ENCODE results near the gene DYNLT1. TPM values are rescaled to one million over a fixed set of nuclear protein-coding genes. Genes with fewer than 3 reads are reported as not detected.

Gene DYNLT1
- total and polyA plus RNA-seq, 2 of the 13 experiments (the other 11 are each of a cell fraction or from before 2014, with no cell fraction given), result 108 to 171 TPM

DNA sequence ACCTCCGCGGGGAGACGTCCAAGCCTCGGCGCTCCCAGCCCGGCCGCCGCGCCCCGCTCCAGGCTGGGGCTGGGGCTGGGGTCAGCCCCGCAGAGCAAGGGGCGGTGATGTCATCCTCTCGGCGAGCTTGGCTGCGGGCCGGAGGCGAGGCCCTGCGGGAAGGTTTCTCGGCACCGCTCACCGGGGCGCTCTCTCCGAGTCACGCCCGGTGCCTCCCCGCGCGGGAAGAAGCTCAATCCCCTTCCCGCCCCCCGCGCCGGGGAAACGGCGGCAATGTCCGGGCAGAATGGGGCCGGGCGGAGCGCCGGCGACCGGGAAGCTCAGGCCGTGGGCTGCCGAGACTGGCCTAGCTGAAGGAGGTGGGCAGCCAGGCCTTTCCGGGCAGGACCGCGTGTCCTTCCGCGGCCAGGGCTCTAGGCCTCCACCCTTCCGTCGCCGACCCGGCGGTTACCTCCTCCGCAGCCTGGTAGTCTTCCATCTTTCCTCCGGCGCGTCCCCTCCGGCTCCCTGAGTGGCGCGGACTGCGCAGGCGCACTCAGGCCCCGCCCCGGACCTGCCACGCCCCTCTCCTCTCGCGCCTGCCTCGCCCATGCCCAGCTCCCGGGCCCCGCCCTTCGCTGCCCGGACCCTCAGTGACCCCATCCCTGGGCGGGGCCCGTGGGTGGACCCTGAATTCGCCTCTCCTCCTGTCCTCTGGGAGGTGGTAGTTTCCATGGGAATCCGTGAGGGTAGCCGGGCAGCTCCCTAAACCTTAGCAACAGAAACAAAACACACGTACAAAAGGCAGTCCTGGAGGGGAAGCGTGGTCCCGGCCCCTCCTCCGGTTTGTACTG is at the start of gene DYNLT1 (continued):
- TF ChIP-seq, protein P1, sequence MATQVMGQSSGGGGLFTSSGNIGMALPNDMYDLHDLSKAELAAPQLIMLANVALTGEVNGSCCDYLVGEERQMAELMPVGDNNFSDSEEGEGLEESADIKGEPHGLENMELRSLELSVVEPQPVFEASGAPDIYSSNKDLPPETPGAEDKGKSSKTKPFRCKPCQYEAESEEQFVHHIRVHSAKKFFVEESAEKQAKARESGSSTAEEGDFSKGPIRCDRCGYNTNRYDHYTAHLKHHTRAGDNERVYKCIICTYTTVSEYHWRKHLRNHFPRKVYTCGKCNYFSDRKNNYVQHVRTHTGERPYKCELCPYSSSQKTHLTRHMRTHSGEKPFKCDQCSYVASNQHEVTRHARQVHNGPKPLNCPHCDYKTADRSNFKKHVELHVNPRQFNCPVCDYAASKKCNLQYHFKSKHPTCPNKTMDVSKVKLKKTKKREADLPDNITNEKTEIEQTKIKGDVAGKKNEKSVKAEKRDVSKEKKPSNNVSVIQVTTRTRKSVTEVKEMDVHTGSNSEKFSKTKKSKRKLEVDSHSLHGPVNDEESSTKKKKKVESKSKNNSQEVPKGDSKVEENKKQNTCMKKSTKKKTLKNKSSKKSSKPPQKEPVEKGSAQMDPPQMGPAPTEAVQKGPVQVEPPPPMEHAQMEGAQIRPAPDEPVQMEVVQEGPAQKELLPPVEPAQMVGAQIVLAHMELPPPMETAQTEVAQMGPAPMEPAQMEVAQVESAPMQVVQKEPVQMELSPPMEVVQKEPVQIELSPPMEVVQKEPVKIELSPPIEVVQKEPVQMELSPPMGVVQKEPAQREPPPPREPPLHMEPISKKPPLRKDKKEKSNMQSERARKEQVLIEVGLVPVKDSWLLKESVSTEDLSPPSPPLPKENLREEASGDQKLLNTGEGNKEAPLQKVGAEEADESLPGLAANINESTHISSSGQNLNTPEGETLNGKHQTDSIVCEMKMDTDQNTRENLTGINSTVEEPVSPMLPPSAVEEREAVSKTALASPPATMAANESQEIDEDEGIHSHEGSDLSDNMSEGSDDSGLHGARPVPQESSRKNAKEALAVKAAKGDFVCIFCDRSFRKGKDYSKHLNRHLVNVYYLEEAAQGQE (IDR thresholded peaks at IDR 0.05; ENCODE audit: borderline replicate concordance in 1 of 2, low read depth in 1 of 2, low read length in 2 of 2), result no peak; a peak in 1 of 4 replicates
- TF ChIP-seq DMAP1 (CRISPR knock-in tag; IDR thresholded peaks at IDR 0.05) (no peak; the same call in none of the 2 replicates), ZNF792 (CRISPR knock-in tag; IDR thresholded peaks at IDR 0.05) (peak; percentile 23; the same call in 1 of the 2 replicates), ASH2L (IDR thresholded peaks at IDR 0.05; ENCODE audit: insufficient read length, low read depth, low read length) (peak; percentile 95), SETDB1 (CRISPR knock-in tag; IDR thresholded peaks at IDR 0.05; ENCODE audit: borderline replicate concordance) (no peak), EZH2 (conservative IDR thresholded peaks at IDR 0.05; ENCODE audit: low read depth, low read length) (no peak), MEIS2 (CRISPR knock-in tag; IDR thresholded peaks at IDR 0.05) (peak; percentile 81), SOX5 (CRISPR knock-in tag; IDR thresholded peaks at IDR 0.05; ENCODE audit: borderline replicate concordance) (peak; percentile 28; the same call in 1 of the 2 replicates), ZNF33A (CRISPR knock-in tag; IDR thresholded peaks at IDR 0.05; ENCODE audit: borderline replicate concordance) (no peak; the same call in 1 of the 2 replicates), ZFP37 (CRISPR knock-in tag; IDR thresholded peaks at IDR 0.05; ENCODE audit: borderline replicate concordance) (peak; percentile 27; the same call in 1 of the 2 replicates), ZNF329 (CRISPR knock-in tag; IDR thresholded peaks at IDR 0.05; ENCODE audit: low read depth) (peak; percentile 87), TSC22D2 (CRISPR knock-in tag; IDR thresholded peaks at IDR 0.05; ENCODE audit: borderline replicate concordance) (peak; percentile 90; the same call in 1 of the 2 replicates), MED8 (CRISPR knock-in tag; IDR thresholded peaks at IDR 0.05; ENCODE audit: insufficient replicate concordance) (peak; percentile 74)
- TF ChIP-seq, protein P2, sequence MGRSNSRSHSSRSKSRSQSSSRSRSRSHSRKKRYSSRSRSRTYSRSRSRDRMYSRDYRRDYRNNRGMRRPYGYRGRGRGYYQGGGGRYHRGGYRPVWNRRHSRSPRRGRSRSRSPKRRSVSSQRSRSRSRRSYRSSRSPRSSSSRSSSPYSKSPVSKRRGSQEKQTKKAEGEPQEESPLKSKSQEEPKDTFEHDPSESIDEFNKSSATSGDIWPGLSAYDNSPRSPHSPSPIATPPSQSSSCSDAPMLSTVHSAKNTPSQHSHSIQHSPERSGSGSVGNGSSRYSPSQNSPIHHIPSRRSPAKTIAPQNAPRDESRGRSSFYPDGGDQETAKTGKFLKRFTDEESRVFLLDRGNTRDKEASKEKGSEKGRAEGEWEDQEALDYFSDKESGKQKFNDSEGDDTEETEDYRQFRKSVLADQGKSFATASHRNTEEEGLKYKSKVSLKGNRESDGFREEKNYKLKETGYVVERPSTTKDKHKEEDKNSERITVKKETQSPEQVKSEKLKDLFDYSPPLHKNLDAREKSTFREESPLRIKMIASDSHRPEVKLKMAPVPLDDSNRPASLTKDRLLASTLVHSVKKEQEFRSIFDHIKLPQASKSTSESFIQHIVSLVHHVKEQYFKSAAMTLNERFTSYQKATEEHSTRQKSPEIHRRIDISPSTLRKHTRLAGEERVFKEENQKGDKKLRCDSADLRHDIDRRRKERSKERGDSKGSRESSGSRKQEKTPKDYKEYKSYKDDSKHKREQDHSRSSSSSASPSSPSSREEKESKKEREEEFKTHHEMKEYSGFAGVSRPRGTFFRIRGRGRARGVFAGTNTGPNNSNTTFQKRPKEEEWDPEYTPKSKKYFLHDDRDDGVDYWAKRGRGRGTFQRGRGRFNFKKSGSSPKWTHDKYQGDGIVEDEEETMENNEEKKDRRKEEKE (IDR thresholded peaks at IDR 0.05), result no peak
- TF ChIP-seq, protein P3, sequence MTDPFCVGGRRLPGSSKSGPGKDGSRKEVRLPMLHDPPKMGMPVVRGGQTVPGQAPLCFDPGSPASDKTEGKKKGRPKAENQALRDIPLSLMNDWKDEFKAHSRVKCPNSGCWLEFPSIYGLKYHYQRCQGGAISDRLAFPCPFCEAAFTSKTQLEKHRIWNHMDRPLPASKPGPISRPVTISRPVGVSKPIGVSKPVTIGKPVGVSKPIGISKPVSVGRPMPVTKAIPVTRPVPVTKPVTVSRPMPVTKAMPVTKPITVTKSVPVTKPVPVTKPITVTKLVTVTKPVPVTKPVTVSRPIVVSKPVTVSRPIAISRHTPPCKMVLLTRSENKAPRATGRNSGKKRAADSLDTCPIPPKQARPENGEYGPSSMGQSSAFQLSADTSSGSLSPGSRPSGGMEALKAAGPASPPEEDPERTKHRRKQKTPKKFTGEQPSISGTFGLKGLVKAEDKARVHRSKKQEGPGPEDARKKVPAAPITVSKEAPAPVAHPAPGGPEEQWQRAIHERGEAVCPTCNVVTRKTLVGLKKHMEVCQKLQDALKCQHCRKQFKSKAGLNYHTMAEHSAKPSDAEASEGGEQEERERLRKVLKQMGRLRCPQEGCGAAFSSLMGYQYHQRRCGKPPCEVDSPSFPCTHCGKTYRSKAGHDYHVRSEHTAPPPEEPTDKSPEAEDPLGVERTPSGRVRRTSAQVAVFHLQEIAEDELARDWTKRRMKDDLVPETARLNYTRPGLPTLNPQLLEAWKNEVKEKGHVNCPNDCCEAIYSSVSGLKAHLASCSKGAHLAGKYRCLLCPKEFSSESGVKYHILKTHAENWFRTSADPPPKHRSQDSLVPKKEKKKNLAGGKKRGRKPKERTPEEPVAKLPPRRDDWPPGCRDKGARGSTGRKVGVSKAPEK (CRISPR knock-in tag; IDR thresholded peaks at IDR 0.05; ENCODE audit: borderline replicate concordance), result no peak
- TF ChIP-seq, protein P4, sequence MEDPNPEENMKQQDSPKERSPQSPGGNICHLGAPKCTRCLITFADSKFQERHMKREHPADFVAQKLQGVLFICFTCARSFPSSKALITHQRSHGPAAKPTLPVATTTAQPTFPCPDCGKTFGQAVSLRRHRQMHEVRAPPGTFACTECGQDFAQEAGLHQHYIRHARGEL (CRISPR knock-in tag; IDR thresholded peaks at IDR 0.05), result peak; percentile 55; the same call in 1 of the 2 replicates
- TF ChIP-seq, protein P5, sequence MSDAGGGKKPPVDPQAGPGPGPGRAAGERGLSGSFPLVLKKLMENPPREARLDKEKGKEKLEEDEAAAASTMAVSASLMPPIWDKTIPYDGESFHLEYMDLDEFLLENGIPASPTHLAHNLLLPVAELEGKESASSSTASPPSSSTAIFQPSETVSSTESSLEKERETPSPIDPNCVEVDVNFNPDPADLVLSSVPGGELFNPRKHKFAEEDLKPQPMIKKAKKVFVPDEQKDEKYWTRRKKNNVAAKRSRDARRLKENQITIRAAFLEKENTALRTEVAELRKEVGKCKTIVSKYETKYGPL (CRISPR knock-in tag; IDR thresholded peaks at IDR 0.05), result no peak
